OCI-M2 (cell line): Measurements from ENCODE around the gene MORN2.

Experiments used
- DNase-seq: peaks from one replicate; lab custom pipeline; 2025; ENCODE audit not compliant: unreplicated experiment; lab: John Stamatoyannopoulos, UW

MORN2 gene

DNA sequence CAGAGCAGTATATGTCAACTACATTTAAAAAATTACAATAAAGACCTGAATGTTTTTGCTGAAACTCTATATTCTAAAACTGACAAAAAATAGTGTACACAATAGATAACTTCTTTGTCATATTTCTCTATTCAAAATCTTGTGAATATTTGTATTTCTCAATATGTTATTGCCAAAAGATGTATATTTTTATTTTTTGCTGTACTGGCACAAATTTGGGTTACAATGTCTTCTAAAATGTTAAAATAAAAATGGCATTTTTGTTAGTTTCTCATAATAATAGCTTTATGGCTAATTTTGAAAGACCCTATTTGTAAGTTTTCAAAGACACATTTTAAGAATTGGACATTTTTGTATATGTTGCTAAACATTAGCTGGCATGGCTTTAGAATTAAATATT lies 13.3 kb downstream of the MORN2 start:
- no peak for DNase-seq

GRCh38 chr2:38889575-38889974 lies 13.8 kb downstream of the MORN2 start, which contains the start of gene ARHGEF33:
Gene ARHGEF33 (plus strand): TSS chr2:38889875. CDS start chr2:38919448, 29,573 bp downstream.
- DNase-seq: no peak

DNA sequence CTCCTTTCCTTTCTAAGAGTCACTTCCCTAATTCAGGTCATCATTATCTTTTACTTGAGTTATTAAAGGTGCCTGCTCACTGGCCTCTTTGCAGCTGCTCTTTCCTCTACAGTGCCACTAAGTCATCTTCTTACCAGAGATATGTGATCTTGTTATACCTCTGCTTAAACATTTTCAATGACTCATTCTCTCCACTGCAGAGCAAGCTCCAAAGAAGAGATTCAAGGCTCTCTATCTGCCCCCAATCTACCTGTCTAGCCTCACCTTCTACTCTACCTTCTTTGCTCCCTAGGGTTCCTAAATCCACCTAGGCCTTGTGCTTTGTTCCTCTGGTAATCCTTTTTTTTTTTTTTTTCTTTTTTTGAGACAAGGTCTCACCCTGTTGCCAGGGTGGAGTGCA lies 17.0 kb downstream of the MORN2 start:
- DNase-seq: no peak

DNA sequence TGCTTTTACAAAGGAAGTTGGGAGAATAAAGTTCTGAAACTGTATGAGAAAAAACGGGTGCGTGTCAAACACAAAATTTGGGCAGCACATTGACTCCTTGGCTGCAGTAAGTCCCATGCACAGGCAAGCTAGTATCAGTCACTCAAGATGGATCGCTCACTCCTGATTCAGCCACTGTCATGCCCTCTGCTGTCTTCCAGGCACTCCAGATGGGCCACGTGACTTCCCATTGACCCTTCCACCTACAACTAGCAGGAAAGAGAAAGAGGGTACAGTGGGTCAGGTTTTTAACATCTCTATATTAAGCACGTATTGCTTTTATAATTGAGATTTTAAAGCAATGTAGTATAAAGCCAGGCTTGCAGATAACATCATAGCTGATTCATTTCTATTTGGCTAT lies 22.5 kb downstream of the MORN2 start:
- no peak for DNase-seq

DNA sequence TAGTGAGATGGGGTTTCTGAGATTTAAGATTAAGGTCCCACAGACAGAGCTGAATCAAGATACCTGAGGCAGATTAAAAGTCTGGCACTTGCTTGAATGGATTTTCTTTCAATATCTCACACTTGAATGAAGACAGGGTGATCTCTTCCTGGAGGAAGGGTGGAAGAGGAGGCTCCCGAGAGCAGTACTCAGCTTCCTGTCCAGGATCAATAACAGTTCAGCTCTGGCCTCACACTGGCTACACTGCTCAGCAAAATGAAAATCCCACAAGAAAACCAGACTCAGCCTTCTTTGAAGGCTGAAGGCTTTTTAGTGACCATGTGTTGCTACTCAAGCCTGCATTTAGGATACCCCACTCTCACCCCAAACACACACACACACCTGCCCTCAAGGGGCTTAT lies 24.9 kb downstream of the MORN2 start:
- DNase-seq: no peak

DNA sequence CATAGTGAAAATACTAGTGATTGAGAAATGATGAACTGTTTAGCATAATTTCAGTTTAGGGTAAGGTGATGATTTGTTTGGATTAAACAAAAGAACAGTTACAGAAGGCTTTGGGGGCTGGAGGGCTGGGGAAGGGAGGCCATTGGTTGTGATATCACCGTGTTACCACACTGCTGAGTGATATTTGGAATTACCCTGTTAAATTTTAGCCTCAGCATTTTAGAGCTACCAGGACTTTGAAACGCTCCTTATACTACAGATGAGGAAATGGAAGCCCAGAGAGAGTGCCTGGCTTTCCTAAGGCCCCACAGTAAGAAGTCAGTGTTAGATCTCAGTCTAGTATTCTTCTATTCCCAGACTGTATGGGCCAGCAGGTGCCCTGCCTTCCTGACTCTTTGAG lies 29.5 kb downstream of the MORN2 start:
- DNase-seq: no peak

DNA sequence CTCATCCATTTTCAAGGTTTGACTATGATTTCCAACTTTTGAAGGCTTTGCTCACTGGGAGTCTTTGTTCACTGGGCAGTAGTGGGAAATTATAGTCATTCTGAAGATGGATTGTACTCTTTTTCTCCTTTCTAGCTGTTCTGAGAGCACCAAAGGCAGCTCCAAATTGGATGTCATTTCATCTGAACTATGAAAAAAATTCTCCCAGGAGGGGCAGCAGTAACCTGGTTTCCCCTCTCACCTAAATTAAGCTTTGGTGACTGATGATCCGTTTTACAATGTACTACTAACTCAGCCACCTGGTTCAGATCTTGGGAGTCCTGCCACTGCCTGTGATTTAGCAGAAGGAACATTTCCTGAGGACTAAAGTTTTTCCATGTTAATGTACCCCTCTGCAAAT lies 31.5 kb downstream of the MORN2 start:
- no peak for DNase-seq

GRCh38 chr2:38907743-38908562 lies 32.2 kb downstream of the MORN2 start:
- no peak for DNase-seq

GRCh38 chr2:38909872-38910271 lies 34.1 kb downstream of the MORN2 start:
- no peak for DNase-seq

DNA sequence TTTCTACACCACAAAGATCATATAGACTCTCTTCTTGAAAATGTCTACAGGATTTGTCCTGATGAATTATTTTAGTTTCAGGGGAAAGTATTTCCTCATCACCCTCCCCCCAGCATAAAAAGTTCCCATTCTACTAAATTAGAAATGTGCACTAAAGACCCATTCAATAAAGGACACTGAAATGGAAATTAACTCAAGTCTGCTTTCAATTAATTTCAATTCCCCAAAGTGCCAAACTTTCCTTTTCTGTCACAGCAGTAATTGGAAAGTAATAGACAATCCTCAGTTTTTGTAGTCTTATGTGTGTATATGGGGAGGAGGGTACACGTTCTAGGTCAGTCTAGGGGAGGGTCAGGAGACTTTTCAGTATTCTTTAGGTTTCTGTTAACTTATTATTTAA lies 35.4 kb downstream of the MORN2 start:
- DNase-seq: no peak

- no peak for DNase-seq
Observed at GRCh38 chr2:38912619-38913018, 36.8 kb downstream of the MORN2 start.

GRCh38 chr2:38922389-38922788 lies 46.6 kb downstream of the MORN2 start:
- no peak for DNase-seq

GRCh38 chr2:38922902-38923301 lies 47.1 kb downstream of the MORN2 start:
- no peak for DNase-seq

GRCh38 chr2:38925982-38926381 lies 50.2 kb downstream of the MORN2 start:
- DNase-seq: no peak

- no peak for DNase-seq
Observed at GRCh38 chr2:38930600-38930999, 54.8 kb downstream of the MORN2 start.
